HL-60/S4 treated with phorbol 12-myristate 13-acetate at 8.2 ng/mL for 4 days and 3 days (cell line): ENCODE data around the gene PTPN11.
"Not testable (repeated sequence)": the region's sequence is repeated elsewhere in the genome, so short reads cannot be mapped to it uniquely, and the experiment has no call there.

Experiments
- in situ Hi-C: fragments of 300-500 bp; cut with MboI; formaldehyde crosslinking; loops from 2 replicates; pipeline ENCODE4 v1.15.0; 2022; ENCODE audit warnings: low sequenced_read_pairs

Gene PTPN11

GRCh38 chr12:112513471-112513870 lies 94.7 kb downstream of the PTPN11 start:
- in situ Hi-C loops, result no loop called here

DNA sequence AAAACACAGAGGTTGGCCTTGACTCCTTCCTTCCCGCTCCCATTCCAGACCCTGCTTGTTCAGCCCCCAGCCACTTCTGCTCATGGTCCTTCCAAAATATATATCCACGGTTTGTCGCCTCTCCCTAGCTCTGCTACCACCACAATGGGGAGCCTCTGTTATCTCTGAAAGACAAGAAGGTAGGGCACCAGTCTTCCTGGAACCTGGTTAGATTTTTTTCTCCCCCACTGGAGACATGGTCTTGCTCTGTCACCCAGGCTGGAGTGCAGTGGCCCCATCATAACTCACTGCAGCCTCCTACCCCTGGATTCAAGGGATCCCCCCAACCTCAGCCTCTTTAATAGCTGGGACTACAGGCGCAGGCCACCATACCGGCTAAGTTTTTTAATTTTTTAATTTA lies 95.7 kb downstream of the PTPN11 start:
- in situ Hi-C loops, result no loop called here

GRCh38 chr12:112514926-112515642 lies 96.3 kb downstream of the PTPN11 start:
- in situ Hi-C loops, result no loop called here

DNA sequence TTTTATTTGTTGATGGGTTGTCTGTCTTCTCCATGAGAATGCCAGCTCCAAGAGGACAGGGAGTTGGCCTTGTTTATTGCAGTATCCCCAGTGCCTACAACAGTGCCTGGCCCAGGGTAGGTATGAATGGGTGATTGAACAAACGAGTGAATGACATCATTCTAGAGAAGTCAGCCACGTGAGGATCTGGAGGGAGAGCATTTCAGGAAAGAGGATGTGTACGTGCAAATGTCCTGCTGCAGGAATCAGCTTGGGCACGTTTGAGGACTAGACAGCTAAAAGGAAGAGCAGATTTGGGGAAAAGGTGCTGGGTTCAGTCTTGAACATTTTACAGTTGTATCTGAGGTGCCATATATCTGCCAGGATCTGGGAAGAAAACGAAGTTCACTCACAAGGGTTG lies 97.1 kb downstream of the PTPN11 start:
- in situ Hi-C loops, result no loop called here

DNA sequence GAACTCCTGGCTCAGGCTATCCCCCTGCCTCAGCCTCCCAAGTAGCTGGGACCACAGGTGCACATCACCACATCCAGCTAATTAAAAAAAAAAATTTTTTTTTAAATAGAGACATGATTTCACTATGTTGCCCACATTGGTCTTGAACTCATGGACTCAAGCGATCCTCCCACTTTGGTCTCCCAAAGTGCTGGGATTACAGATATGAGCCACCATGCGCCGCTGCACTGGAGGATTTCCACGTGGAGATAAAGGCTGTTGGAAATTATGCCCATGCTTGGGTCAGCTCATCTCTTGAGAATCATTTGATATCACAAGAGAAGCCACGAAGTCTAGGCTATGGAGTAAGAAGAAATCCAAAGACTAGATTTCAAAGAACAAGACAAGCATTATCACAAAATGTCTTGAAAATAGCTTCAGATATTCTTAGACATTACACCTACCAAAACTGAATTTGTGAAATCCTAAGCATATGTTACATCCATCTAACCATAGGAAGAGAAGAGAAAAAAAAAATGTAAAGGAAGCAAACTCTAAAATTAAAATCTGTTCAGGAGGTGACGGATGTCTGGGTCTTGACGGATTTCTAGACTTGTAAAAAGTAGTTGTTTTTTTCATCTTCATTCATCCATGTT lies 99.1 kb downstream of the PTPN11 start:
- in situ Hi-C loops, result no loop called here

- in situ Hi-C loops, result no loop called here
Measured at GRCh38 chr12:112518365-112518735, 99.6 kb downstream of the PTPN11 start.

- in situ Hi-C loops, result not testable (repeated sequence)
Measured at GRCh38 chr12:112519841-112520340, 101.1 kb downstream of the PTPN11 start.

- in situ Hi-C loops, result no loop called here
Measured at GRCh38 chr12:112523856-112524255, 105.1 kb downstream of the PTPN11 start.

DNA sequence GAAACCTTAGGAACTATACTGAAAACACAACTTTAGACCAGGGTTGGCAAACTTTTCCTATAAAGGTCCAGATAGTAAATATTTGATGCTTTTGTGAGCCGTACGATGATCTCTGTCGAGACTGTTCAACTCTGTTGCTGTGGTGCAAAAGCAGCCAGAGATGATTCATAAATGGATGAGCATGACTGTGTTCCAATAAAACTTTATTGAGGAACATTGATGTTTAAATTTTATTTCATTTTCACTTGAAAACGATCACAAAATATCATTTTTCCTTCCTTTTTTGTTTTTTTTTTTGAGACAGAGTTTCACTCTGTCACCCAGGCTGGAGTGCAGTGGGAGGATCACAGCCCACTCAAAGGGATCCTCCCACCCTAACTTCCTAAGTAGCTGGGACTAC lies 105.5 kb downstream of the PTPN11 start:
- in situ Hi-C loops, result no loop called here

- in situ Hi-C loops, result no loop called here
Measured at GRCh38 chr12:112524676-112525425, 106.1 kb downstream of the PTPN11 start.

- in situ Hi-C loops, result no loop called here
Measured at GRCh38 chr12:112525426-112525809, 106.7 kb downstream of the PTPN11 start.

- in situ Hi-C loops, result no loop called here
Measured at GRCh38 chr12:112527082-112527481, 108.3 kb downstream of the PTPN11 start.

DNA sequence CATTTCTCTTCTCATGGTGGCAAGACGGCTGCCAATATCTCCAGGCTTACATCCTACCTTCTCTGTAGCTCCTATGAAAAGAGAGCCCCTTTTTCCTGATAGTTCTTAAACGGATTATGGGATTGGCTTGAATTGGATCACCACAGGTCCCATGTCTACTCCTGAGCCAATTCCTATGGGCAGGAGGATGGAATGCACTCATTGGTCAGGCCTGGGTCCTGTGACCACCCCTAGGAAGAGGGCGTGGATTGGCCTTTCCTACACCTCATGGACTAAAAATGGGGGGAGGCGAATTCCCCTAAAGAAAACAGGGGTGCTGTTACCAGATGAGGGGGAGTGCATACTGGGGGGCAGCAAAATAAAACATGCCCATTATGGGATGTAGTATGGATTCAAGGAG lies 108.8 kb downstream of the PTPN11 start:
- in situ Hi-C loops, result no loop called here

DNA sequence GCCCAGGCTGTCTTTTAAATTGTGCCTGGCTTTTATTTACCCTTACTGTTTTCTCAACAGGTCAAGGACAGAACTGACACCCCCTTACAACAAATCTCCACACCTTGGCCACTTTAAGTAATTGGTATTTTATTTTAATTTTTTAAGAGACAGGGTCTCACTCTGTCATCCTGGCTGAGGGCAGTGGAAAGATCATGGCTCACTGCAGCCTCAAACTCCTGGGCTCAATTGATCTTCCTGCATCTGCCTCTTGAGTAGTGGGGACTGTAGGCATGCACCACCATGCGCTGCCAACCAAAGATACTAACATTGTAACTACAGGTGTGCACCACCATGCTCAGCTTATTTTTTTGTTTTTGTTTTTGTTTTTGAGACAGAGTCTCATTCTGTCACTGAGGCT lies 109.8 kb downstream of the PTPN11 start:
- in situ Hi-C loops, result no loop called here

DNA sequence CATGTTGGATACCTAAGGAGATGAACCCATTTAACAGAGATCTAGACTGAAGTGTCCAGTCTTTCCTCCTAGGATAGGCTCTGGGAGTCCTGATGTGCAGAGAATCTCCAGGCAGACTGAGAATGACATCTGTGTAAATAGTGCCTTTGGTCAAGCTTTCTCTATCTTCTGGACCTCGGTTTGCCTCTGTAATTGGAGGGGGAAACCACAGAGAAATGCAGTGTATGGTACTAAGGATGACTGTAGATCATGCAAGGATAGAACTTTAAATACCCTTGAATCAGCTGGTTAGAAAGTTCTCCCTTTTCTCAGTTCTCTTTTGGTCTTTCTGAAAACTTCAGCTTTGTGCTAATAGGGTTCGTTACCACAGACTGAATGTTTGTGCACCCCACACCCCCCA lies 112.2 kb downstream of the PTPN11 start:
- in situ Hi-C loops, result no loop called here

DNA sequence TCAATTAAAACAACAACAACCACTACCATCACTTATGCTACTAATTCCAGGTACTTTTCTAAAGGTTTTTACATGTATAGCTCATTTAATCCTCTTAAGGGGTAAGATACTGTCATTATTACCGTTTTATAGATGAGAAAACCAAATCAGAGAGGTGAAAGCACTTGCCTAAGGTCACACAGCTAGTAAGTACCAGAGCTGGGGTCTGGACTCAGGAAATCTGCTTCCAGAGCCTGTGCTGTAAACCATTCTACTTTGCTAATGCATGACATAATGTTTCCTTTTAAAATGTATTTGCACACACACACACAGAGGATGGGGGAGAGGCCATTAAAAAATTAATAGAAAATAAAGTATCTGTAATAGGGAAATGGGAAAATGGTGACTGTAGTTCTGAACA lies 113.4 kb downstream of the PTPN11 start:
- in situ Hi-C loops, result no loop called here

GRCh38 chr12:112533528-112533927 lies 114.8 kb downstream of the PTPN11 start:
- in situ Hi-C loops, result no loop called here

DNA sequence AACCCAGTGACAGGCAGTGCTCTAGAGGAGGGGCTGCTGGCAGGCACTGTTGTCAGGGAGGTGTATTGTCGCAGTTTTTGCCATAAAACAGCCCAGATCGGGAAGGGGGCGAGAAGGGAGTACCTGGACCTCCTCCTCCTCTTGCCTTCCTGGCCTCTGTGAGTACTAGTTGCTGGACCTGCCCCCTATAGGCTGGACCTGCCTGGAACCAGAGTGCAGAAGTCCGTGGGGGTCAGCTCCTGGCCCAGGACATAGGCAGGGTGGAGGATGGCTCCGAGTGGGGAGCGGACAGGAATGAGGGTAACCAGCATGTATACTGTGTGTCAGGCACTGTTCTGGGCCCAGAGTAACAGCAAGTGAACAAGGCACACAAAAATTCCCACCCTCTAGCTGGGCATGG lies 116.3 kb downstream of the PTPN11 start:
- in situ Hi-C loops, result no loop called here

GRCh38 chr12:112535637-112536366 lies 117.1 kb downstream of the PTPN11 start:
- in situ Hi-C loops, result no loop called here

DNA sequence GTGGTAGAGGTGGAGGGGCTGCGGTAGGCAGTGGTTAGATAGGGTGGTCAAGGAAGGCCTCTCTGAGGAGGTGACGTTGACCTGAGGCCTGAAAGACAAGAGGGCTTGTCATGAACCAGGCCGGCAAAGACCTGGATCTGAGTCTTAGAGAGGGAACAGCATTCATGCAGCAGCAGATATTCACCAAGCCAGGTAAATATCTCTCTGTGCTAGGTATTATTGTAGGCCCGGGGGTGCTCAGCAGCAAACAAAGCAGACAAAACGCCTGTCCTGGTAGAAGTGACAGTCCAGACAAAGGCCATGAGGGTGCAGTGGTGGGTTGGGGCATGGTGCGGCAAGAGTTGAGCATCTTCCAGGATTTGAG lies 117.6 kb downstream of the PTPN11 start:
- in situ Hi-C loops, result no loop called here

GRCh38 chr12:112537710-112538396 lies 119.1 kb downstream of the PTPN11 start:
- in situ Hi-C loops, result no loop called here
